Measurements from ENCODE around the gene MSI1. TPM values are rescaled to one million over a fixed set of nuclear protein-coding genes. Genes with fewer than 3 reads are reported as not detected.

MSI1 gene
- total RNA-seq, 2 experiments from 2014 or later, result 0.78 to 0.90 TPM

DNA sequence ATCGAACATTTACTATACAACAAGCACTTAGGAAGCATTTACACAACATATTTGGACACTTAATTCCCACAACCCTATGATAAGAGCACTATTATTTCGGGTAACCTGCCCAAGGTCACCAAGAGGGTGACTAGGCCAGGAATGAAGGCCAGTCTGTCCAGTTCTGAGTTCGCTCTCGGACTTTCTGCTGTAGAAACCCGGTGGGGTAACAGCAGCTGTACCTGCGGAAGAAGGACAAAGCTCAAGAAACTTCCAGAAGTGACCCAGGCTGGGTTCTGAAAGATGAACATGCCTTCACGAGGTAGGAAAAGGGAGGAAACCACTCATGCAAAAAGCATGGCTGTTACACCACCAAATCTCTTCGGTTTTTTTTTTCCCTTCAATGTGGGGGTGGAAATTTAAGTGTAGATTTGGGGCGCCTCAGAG, 52.2 kb downstream of the MSI1 start:
- TF ChIP-seq, protein P1, sequence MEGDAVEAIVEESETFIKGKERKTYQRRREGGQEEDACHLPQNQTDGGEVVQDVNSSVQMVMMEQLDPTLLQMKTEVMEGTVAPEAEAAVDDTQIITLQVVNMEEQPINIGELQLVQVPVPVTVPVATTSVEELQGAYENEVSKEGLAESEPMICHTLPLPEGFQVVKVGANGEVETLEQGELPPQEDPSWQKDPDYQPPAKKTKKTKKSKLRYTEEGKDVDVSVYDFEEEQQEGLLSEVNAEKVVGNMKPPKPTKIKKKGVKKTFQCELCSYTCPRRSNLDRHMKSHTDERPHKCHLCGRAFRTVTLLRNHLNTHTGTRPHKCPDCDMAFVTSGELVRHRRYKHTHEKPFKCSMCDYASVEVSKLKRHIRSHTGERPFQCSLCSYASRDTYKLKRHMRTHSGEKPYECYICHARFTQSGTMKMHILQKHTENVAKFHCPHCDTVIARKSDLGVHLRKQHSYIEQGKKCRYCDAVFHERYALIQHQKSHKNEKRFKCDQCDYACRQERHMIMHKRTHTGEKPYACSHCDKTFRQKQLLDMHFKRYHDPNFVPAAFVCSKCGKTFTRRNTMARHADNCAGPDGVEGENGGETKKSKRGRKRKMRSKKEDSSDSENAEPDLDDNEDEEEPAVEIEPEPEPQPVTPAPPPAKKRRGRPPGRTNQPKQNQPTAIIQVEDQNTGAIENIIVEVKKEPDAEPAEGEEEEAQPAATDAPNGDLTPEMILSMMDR (IDR thresholded peaks at IDR 0.05), result no peak
- Mint-ChIP-seq H3K36me3 (ENCODE audit: low read depth) (no peaks in the 10 kb centered on the region), H3K4me1 (ENCODE audit: low read depth) (peaks cover 10% of the 10 kb centered on the region), H3K4me3 (peak overlapping the region; percentile 96), H3K9me3 (no peaks in the 10 kb centered on the region), H3K27ac (peak overlapping the region; percentile 95), H3K27me3 (no peaks in the 10 kb centered on the region)
- no peak for ATAC-seq
- ChIA-PET POLR2A (interaction anchor here (0.6 to 7.6 kb wide), 7 partner anchors 9 to 320 kb away, joined by 3 to 95 read pairs (median 6); partner anchors contain the start of genes PLA2G1B, RNU4-1, RNU4-2 and SIRT4), CTCF (interaction anchor here (0.8 to 6.3 kb wide), 10 partner anchors 12 to 178 kb away, joined by 3 to 39 read pairs (median 4); partner anchors contain the start of gene SIRT4)
- intact Hi-C loops (cut with micrococcal nuclease), result no loop called here
- no peak for DNase-seq

DNA sequence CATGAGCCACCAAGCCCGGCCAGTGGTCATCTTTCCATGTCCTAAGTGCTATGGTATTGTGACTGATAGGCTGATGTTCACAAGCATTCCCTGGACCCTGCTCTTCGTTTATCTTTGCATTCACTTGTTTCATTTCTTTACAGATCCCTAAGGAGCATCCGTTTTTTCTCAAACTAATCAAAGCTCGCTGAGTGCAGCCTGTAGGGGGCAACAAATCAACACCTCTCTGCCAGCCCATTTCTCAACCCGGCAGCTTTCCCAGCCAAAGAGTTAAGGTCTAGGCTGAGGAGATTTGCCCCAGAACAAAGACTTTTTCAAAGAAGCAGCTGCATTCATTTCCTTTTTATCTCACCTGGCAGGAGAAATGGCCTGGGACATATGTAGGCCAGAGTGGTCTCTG, 54.7 kb downstream of the MSI1 start:
- TF ChIP-seq, protein P1 (IDR thresholded peaks at IDR 0.05), result peak; percentile 31
- Mint-ChIP-seq H3K36me3 (ENCODE audit: low read depth) (no peaks in the 10 kb centered on the region), H3K4me3 (no peak overlapping the region), H3K27me3 (no peaks in the 10 kb centered on the region), H3K9me3 (no peaks in the 10 kb centered on the region), H3K4me1 (ENCODE audit: low read depth) (peaks cover 10% of the 10 kb centered on the region), H3K27ac (no peak overlapping the region)
- no peak for DNase-seq
- ChIA-PET POLR2A (interaction anchor here (1.2 to 7.6 kb wide), 3 partner anchors 12 to 154 kb away, joined by 3 to 95 read pairs (median 11); partner anchors contain the start of genes RNU4-1, RNU4-2 and SIRT4), CTCF (interaction anchor here (0.8 to 6.3 kb wide), 6 partner anchors 9 to 122 kb away, joined by 3 to 39 read pairs (median 4); partner anchors contain the start of genes RNU4-2 and SIRT4)
- no peak for ATAC-seq
- intact Hi-C loops (cut with micrococcal nuclease), result no loop called here

DNA sequence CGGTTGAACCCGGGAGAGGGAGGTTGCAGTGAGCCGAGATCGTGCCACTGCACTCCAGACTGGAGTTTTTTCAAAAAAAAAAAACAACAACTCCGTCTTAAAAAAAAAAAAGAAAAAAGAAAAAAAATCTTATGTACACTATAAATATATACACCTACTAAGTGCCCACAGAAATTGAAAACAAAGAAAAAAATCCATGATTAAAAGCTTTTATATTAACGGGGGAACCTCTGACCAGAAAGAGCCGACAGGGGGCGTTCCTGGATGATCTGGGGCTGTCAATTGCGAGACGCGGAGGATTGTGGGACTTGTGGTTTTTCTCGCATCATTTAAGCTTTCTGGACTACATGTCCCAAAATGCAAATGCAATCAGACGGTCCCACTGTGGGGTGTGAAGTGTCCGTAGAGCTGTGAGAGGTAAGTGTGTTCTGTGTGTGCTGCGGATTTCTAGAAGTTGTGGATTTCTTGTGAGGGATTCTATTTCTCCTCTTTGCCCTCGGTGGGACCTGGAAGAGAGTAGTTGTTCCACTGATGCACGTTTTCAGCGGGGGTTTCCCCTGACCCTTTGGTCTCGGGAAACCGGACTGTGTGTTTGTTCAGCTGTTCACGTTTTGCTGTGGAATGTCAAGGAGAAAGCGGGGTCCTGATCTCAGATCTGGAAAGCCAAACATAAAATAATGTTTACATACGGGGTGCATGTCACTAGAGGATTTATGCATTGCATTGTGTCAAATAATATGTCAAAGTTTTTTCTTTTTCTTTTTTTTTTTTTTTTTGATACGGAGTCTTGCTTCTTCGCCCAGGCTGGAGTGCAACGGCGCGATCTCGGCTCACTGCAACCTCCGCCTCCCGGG, 66.8 kb downstream of the MSI1 start, which contains the start of gene SIRT4:
Gene SIRT4, plus strand, starts transcription at position 360 of the 854 bp plus-strand sequence. CDS start 1,241 bp downstream, outside the sequence.
- TF ChIP-seq, protein P1 (IDR thresholded peaks at IDR 0.05), result peak; percentile 66
- no peaks in the 10 kb centered on the region for H3K9me3 Mint-ChIP-seq
- H3K36me3 Mint-ChIP-seq (ENCODE audit: low read depth), result no peaks in the 10 kb centered on the region
- H3K4me1 Mint-ChIP-seq (ENCODE audit: low read depth), result peaks cover 8% of the 10 kb centered on the region
- peak within 1 kb of the TSS; percentile 91 for H3K27ac Mint-ChIP-seq
- POLR2A ChIA-PET, result interaction anchor here (1.1 to 7.5 kb wide), 8 partner anchors 10 to 103 kb away, joined by 3 to 154 read pairs (median 8); partner anchors contain the start of genes PLA2G1B, RNU4-1, RNU4-2 and RPLP0
- CTCF ChIA-PET, result interaction anchor here (0.7 to 2.4 kb wide), 26 partner anchors 8 to 166 kb away, joined by 3 to 39 read pairs (median 4); partner anchors contain the start of genes RNU4-1, RNU4-2 and RPLP0
- DNase-seq (peak; percentile 98), ATAC-seq (peak; percentile 99)
- intact Hi-C loops (cut with micrococcal nuclease), result no loop called here
- no peaks in the 10 kb centered on the region for H3K27me3 Mint-ChIP-seq
- H3K4me3 Mint-ChIP-seq, result peak within 1 kb of the TSS; percentile 98

DNA sequence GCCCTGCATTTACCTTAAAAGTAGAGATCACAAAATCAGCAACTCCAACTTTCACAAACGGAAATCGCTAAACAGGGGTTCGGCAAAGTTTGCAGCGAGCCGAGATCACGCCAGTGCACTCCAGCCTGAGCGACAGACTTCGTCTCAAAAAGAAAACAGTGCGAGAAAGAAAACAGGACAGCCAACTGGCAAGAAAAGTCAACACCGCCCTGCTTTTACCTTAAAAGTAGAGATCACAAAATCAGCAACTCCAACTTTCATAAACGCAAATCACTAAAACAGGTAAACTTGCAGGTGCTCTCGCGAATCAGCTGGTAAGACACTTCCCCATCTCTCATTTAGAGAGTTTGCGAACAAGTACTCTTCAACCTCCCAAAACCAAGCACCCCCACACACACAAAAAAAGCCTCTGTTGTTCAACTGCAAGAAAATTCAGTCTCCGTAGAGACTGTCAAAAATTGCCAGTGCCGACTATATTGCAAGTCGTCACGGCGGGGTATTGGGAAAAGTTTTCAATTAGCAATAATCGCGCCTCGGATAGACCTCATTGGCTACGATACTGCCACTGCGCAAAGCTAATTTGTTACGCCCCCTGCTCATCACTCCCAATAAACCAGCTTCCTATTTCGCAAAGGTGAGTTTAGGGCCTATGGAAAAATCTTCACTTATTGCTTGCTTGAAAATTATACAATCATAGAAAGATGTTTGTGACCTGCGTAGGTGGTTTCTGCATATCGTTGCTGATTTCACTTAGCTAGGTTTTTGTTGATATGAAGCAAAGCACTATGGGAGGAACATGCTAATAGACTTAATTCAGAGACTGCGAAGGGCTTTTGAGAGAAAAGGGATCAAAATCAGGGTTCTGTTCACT, 76.1 kb downstream of the MSI1 start, which contains the start of gene RNU4-1:
Gene RNU4-1, minus strand, starts transcription at position 577 of the 871 bp plus-strand sequence.
- Mint-ChIP-seq H3K27me3 (no peaks in the 10 kb centered on the region), H3K9me3 (no peaks in the 10 kb centered on the region), H3K4me3 (no peak within 1 kb of the TSS), H3K27ac (no peak within 1 kb of the TSS), H3K4me1 (ENCODE audit: low read depth) (peaks cover 10% of the 10 kb centered on the region), H3K36me3 (ENCODE audit: low read depth) (no peaks in the 10 kb centered on the region)
- ATAC-seq (peak; percentile 68), DNase-seq (peak; percentile 90)
- ChIA-PET POLR2A (interaction anchor here (0.7 to 7.8 kb wide), 44 partner anchors 7 to 1286 kb away, joined by 3 to 394 read pairs (median 6); partner anchors contain the start of genes COX6A1, DYNLL1, GCN1 and MLEC), CTCF (interaction anchor here (2.9 to 6.9 kb wide), 5 partner anchors 9 to 92 kb away, joined by 11 to 114 read pairs (median 18); partner anchors contain the start of genes PXN, RPLP0 and SIRT4)
- TF ChIP-seq, protein P1 (IDR thresholded peaks at IDR 0.05), result no peak
- intact Hi-C loops (cut with micrococcal nuclease), result no loop called here
